Activated CD8-positive, alpha-beta T cell treated with anti-CD3 and anti-CD28 coated beads for 36 hours (primary cell): Measurements from ENCODE around the gene ANKRD23. TPM values are rescaled to one million over a fixed set of nuclear protein-coding genes. Genes with fewer than 3 reads are reported as not detected.

Source experiments
- ATAC-seq: fragments of 200-7000 bp; cut with Tn5 transposase; one replicate; pipeline ENCODE4 v1.10.0; 2021; ENCODE audit warnings: mild to moderate bottlenecking, moderate library complexity
- CTCF ChIA-PET: fragments of 350-600 bp; sonication (Branson Sonifier 250); formaldehyde crosslinking; loops from one replicate; lab custom pipeline; 2021; ENCODE audit warnings: antibody characterized with exemption; lab: Charles Lee
- POLR2A ChIA-PET: fragments of 350-600 bp; sonication (Branson Sonifier 250); formaldehyde crosslinking; loops from one replicate; lab custom pipeline; 2021; ENCODE audit warnings: antibody characterized with exemption; lab: Charles Lee
- DNase-seq: peaks from one replicate; pipeline ENCODE4 v3.0.0-alpha.2; 2020
- H3K27ac Mint-ChIP-seq: one replicate; pipeline ENCODE4 v1.8.0; 2021; ENCODE audit warnings: mild to moderate bottlenecking, mixed read lengths
- H3K27me3 Mint-ChIP-seq: one replicate; pipeline ENCODE4 v1.8.0; 2021; ENCODE audit warnings: mixed read lengths
- H3K36me3 Mint-ChIP-seq: one replicate; pipeline ENCODE4 v1.8.0; 2021; ENCODE audit warnings: low read depth, mixed read lengths
- H3K4me1 Mint-ChIP-seq: one replicate; pipeline ENCODE4 v1.8.0; 2021; ENCODE audit warnings: low read depth, mixed read lengths
- H3K4me3 Mint-ChIP-seq: one replicate; pipeline ENCODE4 v1.8.0; 2021; ENCODE audit warnings: mild to moderate bottlenecking, moderate library complexity, mixed read lengths
- H3K9me3 Mint-ChIP-seq: one replicate; pipeline ENCODE4 v1.8.0; 2021; ENCODE audit warnings: mixed read lengths
- intact Hi-C: fragments of 100-400 bp; cut with micrococcal nuclease; formaldehyde crosslinking; loops from one replicate; pipeline ENCODE4 v1.10.0; 2022
- total RNA-seq, 2 experiments: library from RNA; stranded (reverse); gene quantifications; one replicate each; pipeline ENCODE4 v1.2.3, GENCODE V29; 2021
- TF ChIP-seq, protein P1 (sequence below): fragments of 200-600 bp; IDR thresholded peaks from one replicate; pipeline ENCODE4 v1.8.0; 2022; ENCODE audit warnings: antibody characterized with exemption, mild to moderate bottlenecking

ANKRD23 gene
- total RNA-seq, 2 experiments from 2014 or later = 5.3 to 5.7 TPM

DNA sequence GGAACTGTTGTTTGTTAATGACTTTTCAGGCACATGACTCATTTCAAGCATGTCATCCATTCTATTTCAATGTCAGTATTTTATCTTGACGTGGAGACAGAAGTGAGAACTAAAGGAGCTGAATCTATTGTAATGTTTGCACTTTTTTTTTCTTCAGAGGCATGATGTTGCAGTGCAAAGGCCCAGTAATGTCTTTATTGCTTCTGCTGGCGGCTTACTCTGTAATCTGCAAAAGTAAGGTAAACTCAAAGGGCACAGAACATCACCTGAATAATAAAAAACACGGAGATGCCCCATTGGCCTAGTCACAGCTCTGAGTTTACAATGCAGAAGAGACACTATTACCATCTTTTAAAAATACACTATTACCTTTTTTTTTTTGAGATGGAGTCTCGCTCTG is 30.2 kb downstream of the ANKRD23 start:
- H3K9me3 Mint-ChIP-seq = no peaks in the 10 kb centered on the region
- ATAC-seq (no peak), DNase-seq (no peak)
- H3K27me3 Mint-ChIP-seq = no peaks in the 10 kb centered on the region
- intact Hi-C loops = no loop called here
- ChIA-PET CTCF (interaction anchor here (0.9 to 3.3 kb wide), 3 partner anchors 13 to 53 kb away, joined by 3 to 16 read pairs (median 4); partner anchors contain the start of genes ANKRD39 and CNNM4), POLR2A (interaction anchor here (0.6 kb wide), 2 partner anchors 11 to 18 kb away, joined by 3 read pairs; no protein-coding TSS in a partner anchor)
- TF ChIP-seq, protein P1, sequence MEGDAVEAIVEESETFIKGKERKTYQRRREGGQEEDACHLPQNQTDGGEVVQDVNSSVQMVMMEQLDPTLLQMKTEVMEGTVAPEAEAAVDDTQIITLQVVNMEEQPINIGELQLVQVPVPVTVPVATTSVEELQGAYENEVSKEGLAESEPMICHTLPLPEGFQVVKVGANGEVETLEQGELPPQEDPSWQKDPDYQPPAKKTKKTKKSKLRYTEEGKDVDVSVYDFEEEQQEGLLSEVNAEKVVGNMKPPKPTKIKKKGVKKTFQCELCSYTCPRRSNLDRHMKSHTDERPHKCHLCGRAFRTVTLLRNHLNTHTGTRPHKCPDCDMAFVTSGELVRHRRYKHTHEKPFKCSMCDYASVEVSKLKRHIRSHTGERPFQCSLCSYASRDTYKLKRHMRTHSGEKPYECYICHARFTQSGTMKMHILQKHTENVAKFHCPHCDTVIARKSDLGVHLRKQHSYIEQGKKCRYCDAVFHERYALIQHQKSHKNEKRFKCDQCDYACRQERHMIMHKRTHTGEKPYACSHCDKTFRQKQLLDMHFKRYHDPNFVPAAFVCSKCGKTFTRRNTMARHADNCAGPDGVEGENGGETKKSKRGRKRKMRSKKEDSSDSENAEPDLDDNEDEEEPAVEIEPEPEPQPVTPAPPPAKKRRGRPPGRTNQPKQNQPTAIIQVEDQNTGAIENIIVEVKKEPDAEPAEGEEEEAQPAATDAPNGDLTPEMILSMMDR = no peak
- H3K36me3 Mint-ChIP-seq = peaks cover 10% of the 10 kb centered on the region
- H3K4me3 Mint-ChIP-seq = no peak overlapping the region
- H3K4me1 Mint-ChIP-seq = peaks cover 21% of the 10 kb centered on the region
- no peak overlapping the region for H3K27ac Mint-ChIP-seq

GRCh38 chr2:96811917-96812316 is 31.9 kb downstream of the ANKRD23 start:
- POLR2A ChIA-PET = no interaction called here
- H3K27ac Mint-ChIP-seq = no peak overlapping the region

GRCh38 chr2:96810783-96811192 is 33.0 kb downstream of the ANKRD23 start:
- Mint-ChIP-seq H3K27ac (no peak overlapping the region), H3K27me3 (no peaks in the 10 kb centered on the region), H3K9me3 (no peaks in the 10 kb centered on the region), H3K4me1 (peaks cover 23% of the 10 kb centered on the region), H3K36me3 (no peaks in the 10 kb centered on the region), H3K4me3 (no peak overlapping the region)
- ChIA-PET CTCF (interaction anchor here (1.7 kb wide), 1 partner anchor 10 kb away, joined by 7 read pairs; no protein-coding TSS in a partner anchor), POLR2A (no interaction called here)
- TF ChIP-seq, protein P1 = no peak
- no peak for DNase-seq
- ATAC-seq = no peak
- intact Hi-C loops = no loop called here

More at GRCh38 chr2:96811917-96812316, 31.9 kb downstream of the ANKRD23 start:
- TF ChIP-seq, protein P1 = no peak
- CTCF ChIA-PET = interaction anchor here (3.3 kb wide), 1 partner anchor 11 kb away, joined by 16 read pairs; no protein-coding TSS in a partner anchor
- ATAC-seq = no peak
- no peaks in the 10 kb centered on the region for H3K9me3 Mint-ChIP-seq
- no peaks in the 10 kb centered on the region for H3K27me3 Mint-ChIP-seq
- DNase-seq = no peak
- no peaks in the 10 kb centered on the region for H3K36me3 Mint-ChIP-seq
- intact Hi-C loops = no loop called here
- peaks cover 14% of the 10 kb centered on the region for H3K4me1 Mint-ChIP-seq
- no peak overlapping the region for H3K4me3 Mint-ChIP-seq

DNA sequence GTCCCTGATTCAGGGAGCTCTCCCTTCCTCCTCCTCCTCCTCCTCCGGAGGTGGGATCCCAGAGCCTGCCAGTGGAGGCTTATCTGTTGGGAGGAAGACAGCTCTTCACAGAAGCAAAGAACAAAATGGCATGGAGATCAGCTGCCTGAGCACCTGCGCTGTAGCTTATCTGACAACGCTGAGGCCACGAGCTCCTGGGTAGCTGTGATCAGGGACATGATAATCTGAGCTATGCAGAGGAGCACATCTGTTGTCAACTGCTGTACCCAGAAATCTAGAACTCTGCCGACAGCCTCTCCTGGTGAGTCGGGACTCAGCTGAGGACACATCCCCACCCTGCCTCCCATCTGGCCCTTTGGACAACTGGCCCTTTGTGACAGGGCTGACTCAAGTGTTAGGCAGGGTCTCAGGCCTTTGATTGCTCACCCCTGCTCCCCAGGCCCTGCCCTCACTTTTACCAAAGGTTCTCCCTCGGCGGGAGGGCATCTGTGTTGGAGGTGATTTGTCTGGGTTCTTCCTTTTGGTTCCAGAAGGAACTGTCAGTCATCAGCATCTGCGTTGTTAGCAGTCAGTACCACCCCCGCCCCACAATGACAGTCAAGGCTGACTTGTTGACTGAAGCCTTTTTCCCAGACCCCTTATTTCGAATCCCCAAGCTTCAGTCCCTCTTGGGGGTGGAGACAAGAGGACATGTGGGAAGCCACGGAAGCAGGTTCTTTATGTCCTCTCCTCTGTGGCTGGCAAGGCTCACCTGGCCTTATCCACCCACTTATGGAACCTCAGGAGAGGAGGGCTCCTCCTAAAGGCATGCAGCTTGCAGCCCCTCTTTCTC is 33.7 kb downstream of the ANKRD23 start:
- H3K27me3 Mint-ChIP-seq = no peaks in the 10 kb centered on the region
- H3K36me3 Mint-ChIP-seq = no peaks in the 10 kb centered on the region
- H3K9me3 Mint-ChIP-seq = no peaks in the 10 kb centered on the region
- peaks cover 19% of the 10 kb centered on the region for H3K4me1 Mint-ChIP-seq
- intact Hi-C loops = no loop called here
- no peak overlapping the region for H3K27ac Mint-ChIP-seq
- ATAC-seq (no peak), DNase-seq (no peak)
- TF ChIP-seq, protein P1 = no peak
- H3K4me3 Mint-ChIP-seq = no peak overlapping the region
- ChIA-PET POLR2A (no interaction called here), CTCF (interaction anchor here (1.0 to 1.7 kb wide), 3 partner anchors 9 to 48 kb away, joined by 3 to 7 read pairs (median 4); partner anchors contain the start of gene ANKRD39)
